K562 (cell line): Measurements from ENCODE around the gene AGA. TPM values are rescaled to one million over a fixed set of nuclear protein-coding genes. Genes with fewer than 3 reads are reported as not detected.
A peak's percentile ranks its signal among the peaks of the same experiment; 100 is the strongest.

Source experiments
- DNMT1 ChIP-seq: fragments of 450-650 bp; IDR thresholded peaks from 2 replicates; pipeline ENCODE4 v1.6.1; 2016; ENCODE audit warnings: antibody characterized with exemption, mild to moderate bottlenecking
- HMG20A ChIP-seq: fragments of 450-650 bp; formaldehyde crosslinking; conservative IDR thresholded peaks from 2 replicates; pipeline ENCODE4 v1.4.0; 2020; ENCODE audit warnings: mild to moderate bottlenecking, mixed read lengths
- LCOR ChIP-seq: sonication (generic); formaldehyde crosslinking; IDR thresholded peaks from 2 replicates; pipeline ENCODE4 v1.8.0; 2022; ENCODE audit warnings: mild to moderate bottlenecking, missing genetic modification reagents
- PBX2 ChIP-seq, 2 experiments: IDR thresholded peaks in 1 of 2; conservative IDR thresholded peaks in 1 of 2; 2 replicates each; pipeline ENCODE4 v1.6.1; 2016; ENCODE audit warnings: low read depth in 2 of 2, mild to moderate bottlenecking in 1 of 2, missing compliant biosample characterization in 1 of 2, missing genetic modification characterization in 1 of 2, moderate library complexity in 1 of 2
- SAFB2 ChIP-seq: fragments of 200-400 bp; formaldehyde crosslinking; IDR thresholded peaks from 2 replicates; pipeline ENCODE4 v1.6.1; 2018; ENCODE audit warnings: borderline replicate concordance, low read length, low read depth, moderate library complexity; ENCODE audit not compliant: severe bottlenecking
- SMARCE1 ChIP-seq: fragments of 450-650 bp; IDR thresholded peaks from 2 replicates; pipeline ENCODE4 v1.7.1; 2016; ENCODE audit warnings: mild to moderate bottlenecking
- TFAM ChIP-seq: fragments of 250-450 bp; sonication (Bioruptor Pico); conservative IDR thresholded peaks from 2 replicates; pipeline ENCODE4 v1.5.0; 2021; ENCODE audit warnings: mild to moderate bottlenecking, moderate library complexity
- THRA ChIP-seq: fragments of 450-650 bp; IDR thresholded peaks from 2 replicates; pipeline ENCODE4 v1.6.1; 2017; ENCODE audit warnings: mild to moderate bottlenecking, moderate library complexity
- ZNF212 ChIP-seq: fragments of 450-650 bp; formaldehyde crosslinking; IDR thresholded peaks from 2 replicates; pipeline ENCODE4 v1.4.0; 2020; ENCODE audit warnings: mild to moderate bottlenecking
- ZNF217 ChIP-seq: sonication (generic); formaldehyde crosslinking; IDR thresholded peaks from 2 replicates; pipeline ENCODE4 v1.8.0; 2022; ENCODE audit warnings: mild to moderate bottlenecking, missing genetic modification reagents
- polyA plus RNA-seq, 8 experiments: library from polyadenylated mRNA; depleted of rRNA in 4 of 8; stranded (reverse) in 5 of 8; unstranded in 3 of 8; fragments of >200 nt; fragmentation: Nextera tagmentation in 2 of 8; fragmentation: Illumina TruSeq in 1 of 8; extraction: Ambion mirVana in 2 of 8; extraction: Trizol in 1 of 8; gene quantifications; 2 replicates each; pipeline versions ENCODE4 v1.2.1 to v1.2.3, GENCODE V29; 2011 to 2014; ENCODE audit warnings: inconsistent platforms in 1 of 8, missing spikeins in 1 of 8
- total RNA-seq, 7 experiments: library from RNA; depleted of rRNA in 6 of 7; stranded (reverse); fragments of >200 nt in 6 of 7; fragmentation: Illumina TruSeq in 2 of 7; extraction: Trizol in 2 of 7; gene quantifications; 2 replicates each; pipeline versions ENCODE4 v1.2.1 to v1.2.3, GENCODE V29; 2011 to 2021; ENCODE audit warnings: low replicate concordance in 1 of 7

AGA gene
- total and polyA plus RNA-seq, 9 of the 15 experiments (the other 6 are each of a cell fraction or from before 2014, with no cell fraction given): 8.5 to 25.0 (median 12.6) TPM

- TF ChIP-seq PBX2 (CRISPR knock-in tag; IDR thresholded peaks at IDR 0.05; ENCODE audit: low read depth): no peak
- peak; percentile 76 for TF ChIP-seq PBX2 (tag; conservative IDR thresholded peaks at IDR 0.05; ENCODE audit: low read depth)
- no peak for TF ChIP-seq TFAM
- TF ChIP-seq SMARCE1: no peak
- no peak for TF ChIP-seq LCOR (CRISPR knock-in tag)
- no peak for TF ChIP-seq SAFB2
- TF ChIP-seq ZNF217 (CRISPR knock-in tag): no peak
- TF ChIP-seq THRA: no peak
- no peak for TF ChIP-seq DNMT1
- no peak for TF ChIP-seq ZNF212 (CRISPR knock-in tag)
- TF ChIP-seq HMG20A: no peak
These were observed 19.4 kb upstream of the AGA start (continued) for GRCh38 chr4:177461606-177462005.
